Renal cortex interstitium (tissue), 11 donors: ENCODE data around the gene ALDOB. TPM values are rescaled to one million over a fixed set of nuclear protein-coding genes. Genes with fewer than 3 reads are reported as not detected.

Experiments
- DNase-seq, 11 donors: peaks; one replicate each; pipeline ENCODE4 v3.0.0-alpha.2; 2013; ENCODE audit warnings: low read depth in 9 of 11, low spot score in 4 of 11; ENCODE audit errors: extremely low read depth in 1 of 11
- polyA plus RNA-seq, 3 donors: library from polyadenylated mRNA; unstranded; fragments of 120-200 nt; gene quantifications; one replicate each; pipeline ENCODE4 v1.2.1, GENCODE V29; 2013; ENCODE audit not compliant: insufficient read length in 3 of 3

The ALDOB gene
- polyA plus RNA-seq, 3 donors, result 730 to 816 (median 733) TPM

DNA sequence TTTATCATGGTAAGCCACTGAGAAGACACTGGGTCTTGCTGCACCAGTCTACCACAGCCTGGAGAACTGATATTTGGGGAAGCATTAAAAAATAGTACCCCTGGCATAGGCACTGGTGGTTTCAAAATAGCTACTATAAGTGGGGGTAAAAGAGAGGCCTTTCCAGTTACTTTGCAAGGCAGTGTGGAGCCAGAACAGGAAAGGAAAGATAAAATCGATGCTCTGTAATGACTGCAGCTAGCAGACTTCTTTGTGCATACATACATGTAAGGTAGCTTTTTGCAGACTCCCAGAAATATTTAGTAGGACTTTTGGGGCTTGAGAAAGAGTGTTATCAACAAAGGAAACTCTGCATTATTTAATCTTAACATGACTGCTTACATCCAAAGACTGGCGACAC is 31.3 kb upstream of the ALDOB start:
- no peak for DNase-seq

- DNase-seq, result peak in 3 of 11 donors; percentile 16 to 40 (median 26)
Observed at GRCh38 chr9:101465326-101465915, 29.8 kb upstream of the ALDOB start.

DNA sequence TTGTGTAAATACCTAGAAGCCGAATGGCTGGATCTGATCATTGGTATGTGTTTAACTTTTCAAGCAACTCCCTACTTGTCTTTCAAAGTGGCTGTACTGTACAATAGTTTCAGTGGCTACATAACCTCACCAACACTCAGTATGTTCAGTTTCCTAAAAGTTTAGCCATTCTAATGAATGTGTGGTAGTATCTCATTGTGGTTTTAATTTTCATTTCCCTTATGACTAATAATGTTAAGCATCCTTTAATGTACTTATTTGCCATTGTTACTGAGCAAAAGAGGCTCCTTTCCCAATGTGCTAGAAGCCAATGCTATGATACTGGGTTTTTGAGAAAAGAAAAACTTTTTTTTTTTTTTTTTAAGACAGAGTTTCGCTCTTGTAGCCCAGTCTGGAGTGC is 27.8 kb upstream of the ALDOB start:
- no peak for DNase-seq

- no peak for DNase-seq
Observed at GRCh38 chr9:101462558-101462957, 27.0 kb upstream of the ALDOB start.

- no peak for DNase-seq
Observed at GRCh38 chr9:101460965-101461364, 25.4 kb upstream of the ALDOB start.

DNA sequence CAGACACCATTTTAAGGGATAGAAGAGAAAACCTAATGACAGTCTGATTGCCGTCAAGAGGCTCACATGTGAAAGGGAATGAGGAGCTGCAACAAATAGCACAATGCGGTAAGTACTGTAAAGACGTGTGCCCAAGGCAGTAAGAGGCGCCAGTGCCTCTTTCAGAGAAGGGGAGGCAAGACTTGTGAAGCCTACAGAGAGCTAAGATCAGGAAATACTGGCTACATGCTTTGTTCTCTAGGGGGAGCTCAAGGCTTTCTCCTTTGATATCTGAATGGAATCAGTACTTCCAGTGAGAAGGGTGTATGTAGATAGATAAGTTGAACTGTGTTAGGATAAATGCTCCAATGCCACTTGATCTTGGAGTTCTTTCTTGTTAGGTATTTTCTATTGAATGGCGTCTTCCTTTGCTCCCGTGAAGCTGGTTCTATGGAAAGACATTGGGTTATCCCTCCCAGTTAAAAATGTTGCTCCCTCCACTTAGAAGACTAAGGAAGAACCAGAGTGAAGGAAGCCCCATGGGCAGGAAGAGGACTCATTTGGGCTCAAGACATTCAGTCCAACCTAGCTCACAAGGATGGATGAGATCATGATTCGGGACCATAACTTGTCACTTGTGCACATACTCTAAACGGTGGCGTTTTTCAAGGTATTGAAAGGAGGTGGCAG is 23.5 kb upstream of the ALDOB start:
- DNase-seq, result peak; percentile 22 to 81 (median 48)

- DNase-seq, result no peak
Observed at GRCh38 chr9:101457003-101457402, 21.4 kb upstream of the ALDOB start.

DNA sequence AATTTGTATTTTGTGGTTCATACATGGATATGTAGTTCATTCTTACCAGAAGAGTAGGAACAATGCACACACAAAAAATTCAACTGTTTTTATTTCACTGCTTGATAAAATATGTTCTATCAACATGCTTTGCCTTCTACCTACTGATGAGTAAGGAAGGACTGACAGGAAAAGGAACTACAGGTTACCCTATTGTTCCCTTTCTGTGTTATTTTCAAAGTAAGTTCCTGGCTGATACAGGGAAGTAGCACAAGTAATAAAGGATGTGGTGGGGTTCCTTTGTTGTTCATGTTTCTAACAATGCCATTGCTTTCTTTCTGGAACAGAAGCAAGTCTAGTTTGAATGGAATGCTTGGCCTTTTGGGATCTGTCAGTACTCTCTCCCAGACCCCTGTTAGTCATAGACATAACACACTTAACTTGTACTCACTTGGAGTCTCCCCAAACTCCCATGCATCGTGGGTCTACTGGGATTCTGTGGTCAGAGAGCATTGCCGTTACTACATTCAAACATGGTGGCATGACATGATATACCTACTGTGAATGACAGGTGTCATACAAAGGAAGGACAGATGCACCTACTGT is 20.2 kb upstream of the ALDOB start:
- DNase-seq, result no peak

GRCh38 chr9:101453776-101454570 is 18.4 kb upstream of the ALDOB start:
- no peak for DNase-seq

DNA sequence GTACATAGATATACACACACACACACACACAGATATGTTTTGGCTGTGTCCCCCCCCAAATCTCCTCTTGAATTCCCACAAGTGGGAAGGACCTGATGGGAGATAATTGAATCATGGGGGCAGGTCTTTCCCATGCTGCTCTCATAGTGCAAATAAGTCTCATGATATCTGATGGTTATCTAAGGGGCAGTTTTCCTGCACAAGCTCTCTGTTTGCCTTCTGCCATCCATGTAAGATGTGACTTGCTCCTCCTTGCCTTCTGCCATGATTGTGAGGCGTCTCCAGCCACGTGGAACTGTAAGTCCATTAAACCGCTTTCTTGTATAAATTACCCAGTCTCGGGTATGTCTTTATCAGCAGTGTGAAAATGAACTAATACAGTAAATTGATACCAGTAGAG is 15.9 kb upstream of the ALDOB start:
- DNase-seq, result no peak

DNA sequence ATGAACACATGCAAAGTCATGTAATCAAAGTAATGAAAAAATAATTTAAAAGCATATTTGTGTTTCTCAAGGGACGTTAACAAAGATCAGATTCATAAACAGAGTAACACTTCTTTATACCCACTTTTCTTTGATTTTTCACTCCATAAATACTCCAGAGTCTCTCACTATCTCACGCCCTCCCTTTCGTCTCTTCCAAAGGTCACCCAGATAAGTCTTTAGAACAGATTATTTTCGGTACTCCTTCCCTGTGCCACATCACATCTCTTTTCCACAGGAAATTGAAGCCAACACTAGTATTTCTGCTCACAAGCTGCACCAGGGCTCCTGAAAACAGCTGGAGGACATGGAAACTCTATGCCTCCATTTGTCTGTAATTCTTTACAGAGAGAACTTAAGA is 15.4 kb upstream of the ALDOB start:
- DNase-seq, result no peak

DNA sequence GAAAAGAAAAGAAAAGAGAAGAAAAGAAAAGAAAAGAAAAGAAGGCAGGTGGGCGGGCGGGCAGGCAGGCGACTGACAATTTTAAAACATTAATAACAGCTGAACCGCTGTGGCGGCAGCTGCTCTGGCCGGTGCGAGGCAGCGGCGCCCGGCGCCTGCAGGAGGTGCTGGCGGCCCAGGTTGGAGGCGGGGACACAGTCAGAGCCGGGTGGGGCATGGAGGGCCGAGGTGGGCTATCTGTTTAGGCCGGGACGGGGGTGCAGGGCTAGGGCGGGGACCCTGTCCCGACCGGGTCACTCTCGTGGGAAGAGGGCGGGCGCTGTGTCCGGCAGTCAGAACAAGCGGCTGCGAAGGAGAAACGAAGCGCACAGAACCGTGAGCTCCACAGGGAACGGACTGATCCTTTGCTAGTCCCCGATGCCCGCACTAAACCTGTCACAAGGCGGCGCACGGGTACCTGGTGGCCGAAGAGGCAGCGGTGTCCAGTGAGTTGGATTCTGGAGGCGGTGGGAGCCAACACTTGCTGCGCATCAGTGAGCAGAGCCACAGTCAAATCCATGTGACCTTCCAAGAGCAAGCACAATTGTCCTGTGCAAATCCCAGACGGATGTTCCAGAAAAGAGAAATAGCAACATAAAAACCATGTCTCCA is 13.6 kb upstream of the ALDOB start:
- peak; percentile 24 to 64 (median 46) for DNase-seq

GRCh38 chr9:101448680-101449070 is 13.1 kb upstream of the ALDOB start:
- DNase-seq, result no peak

- no peak for DNase-seq
Observed at GRCh38 chr9:101446732-101447131, 11.2 kb upstream of the ALDOB start.

- DNase-seq, result no peak
Observed at GRCh38 chr9:101445353-101446029, 9.9 kb upstream of the ALDOB start.

GRCh38 chr9:101443364-101443771 is 7.8 kb upstream of the ALDOB start:
- DNase-seq, result no peak

- DNase-seq, result no peak
Observed at GRCh38 chr9:101442736-101443135, 7.2 kb upstream of the ALDOB start.

DNA sequence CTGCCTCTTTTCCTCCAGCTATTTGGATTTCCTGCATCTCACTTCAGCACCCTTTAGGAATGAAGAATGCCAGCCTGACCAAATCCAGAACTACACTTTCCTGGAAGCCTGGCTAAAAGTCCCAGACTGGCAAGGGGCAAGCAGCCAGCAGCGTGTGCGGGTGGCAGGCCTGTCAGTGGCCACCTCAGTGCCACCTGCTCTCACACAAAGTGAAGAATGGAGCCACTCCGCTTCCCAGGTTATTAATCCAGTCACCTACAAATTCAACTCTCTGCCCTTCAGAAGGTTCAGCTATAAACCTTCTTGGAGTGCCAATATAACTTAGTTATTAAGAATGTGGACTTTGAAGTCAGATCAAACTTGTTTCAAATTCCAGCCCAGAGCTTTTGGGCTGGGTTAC is 6.7 kb upstream of the ALDOB start:
- no peak for DNase-seq

DNA sequence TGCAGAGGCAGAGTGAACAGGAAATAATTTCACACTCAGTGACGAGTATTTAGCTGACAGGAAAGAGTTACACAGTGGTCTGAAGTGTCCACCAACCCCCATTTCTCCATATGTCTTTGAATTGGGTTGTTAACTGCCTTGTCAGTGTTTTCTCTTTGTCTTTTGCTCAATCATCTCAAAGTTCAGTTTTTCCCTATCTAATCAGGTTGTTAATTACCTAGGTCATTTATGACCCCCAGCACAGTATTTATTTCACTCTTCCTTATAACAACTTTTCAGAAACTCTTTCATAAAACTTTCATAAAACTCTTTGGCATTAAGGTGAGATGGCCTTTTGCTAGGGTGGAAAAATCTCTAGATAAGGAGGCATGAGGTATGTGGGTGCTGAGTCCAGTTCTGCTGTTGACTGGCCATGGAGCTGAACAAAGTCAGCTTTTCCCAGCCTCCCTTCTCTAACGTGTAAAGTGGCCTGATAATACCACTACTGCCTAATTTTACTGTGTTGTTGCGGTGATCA is 5.2 kb upstream of the ALDOB start:
- no peak for DNase-seq
